Psoas muscle (tissue), 8 donors: ENCODE data around the gene ZSCAN1. TPM values are rescaled to one million over a fixed set of nuclear protein-coding genes. Genes with fewer than 3 reads are reported as not detected.

Source experiments
- ATAC-seq, 4 donors: fragments of 200-7000 bp; cut with Tn5 transposase; one replicate each; pipeline ENCODE4 v1.9.1; 2020; ENCODE audit warnings: moderate library complexity in 3 of 4, mild to moderate bottlenecking in 2 of 4
- DNase-seq, 2 donors: peaks; one replicate each; pipeline ENCODE4 v3.0.0-alpha.2; 2020
- H3K27ac ChIP-seq: fragments of 200-600 bp; one replicate; pipeline ENCODE4 v1.8.0; 2022
- H3K27me3 ChIP-seq, 3 donors: fragments of 200-600 bp in 1 of 3; one replicate each; pipeline versions ENCODE4 v1.6.1 to v1.8.0; 2013 to 2022; ENCODE audit warnings: low read length in 2 of 3, mild to moderate bottlenecking in 2 of 3, moderate library complexity in 1 of 3; ENCODE audit not compliant: insufficient read depth in 3 of 3
- H3K36me3 ChIP-seq, 2 donors: fragments of 200-600 bp in 1 of 2; one replicate each; pipeline versions ENCODE4 v1.6.1 to v1.8.0; 2013 to 2022; ENCODE audit warnings: low read depth in 1 of 2, mild to moderate bottlenecking in 1 of 2, moderate library complexity in 1 of 2; ENCODE audit not compliant: insufficient read depth in 1 of 2
- H3K4me1 ChIP-seq: fragments of 200-600 bp; one replicate; pipeline ENCODE4 v1.8.0; 2022
- H3K4me3 ChIP-seq: fragments of 200-600 bp; one replicate; pipeline ENCODE4 v1.8.0; 2022; ENCODE audit warnings: mild to moderate bottlenecking
- H3K9me3 ChIP-seq: fragments of 200-600 bp; one replicate; pipeline ENCODE4 v1.8.0; 2022
- CTCF ChIP-seq: fragments of 200-600 bp; IDR thresholded peaks from one replicate; pipeline ENCODE4 v1.8.0; 2022; ENCODE audit warnings: antibody characterized with exemption
- WGBS, 3 donors: extraction: QIAGEN DNeasy Blood & Tissue Kit; methylation state at CpG; one replicate each; pipeline versions ENCODE4 v1.1.6 to v1.1.7; 2013; 5-methylcytosine and 5-hydroxymethylcytosine counted together
- intact Hi-C, 2 donors: fragments of 100-400 bp; cut with DNase I; formaldehyde crosslinking; loops; one replicate each; pipeline versions ENCODE4 v1.11.0 to v1.14.2; 2022
- polyA plus RNA-seq, 3 donors: library from polyadenylated mRNA; stranded (reverse); fragments of 200-250 nt; gene quantifications; one replicate each; pipeline ENCODE4 v1.2.3, GENCODE V29; 2013
- total RNA-seq, 4 donors: library from RNA; stranded (reverse); fragmentation: NEBNext Ultra II Directional in 2 of 4; extraction: Animal tissue kit (Norgen Biotek cat#: 25700) in 2 of 4; gene quantifications; one replicate each; pipeline versions ENCODE4 v1.2.1 to v1.2.4, GENCODE V29; 2021 to 2023
- donor health status: healthy with polysubstance abuse.
- donor health status: DM: no; HTN: no; CAD: no; lungs with moderate emphysema.
- donor health status: Bipolar disorder and iron deficiency.
- donor health status: healthy.
- donor health status: DM: yes; HTN: yes; CAD: no.
- donor health status: DM: no; HTN: no; CAD: no.
- donor health status: DM: no; HTN: no; CAD: no.
- donor health status: DM: yes; HTN: yes; CAD: no.

Gene ZSCAN1
- total and polyA plus RNA-seq, 7 donors, result not detected

- no peaks in the 10 kb centered on the region for H3K4me1 ChIP-seq
- H3K36me3 ChIP-seq, result peaks cover 5 to 24% of the 10 kb centered on the region in 2 donors
- H3K4me3 ChIP-seq, result peak overlapping the region; percentile 44
- no peak overlapping the region for H3K27ac ChIP-seq
- H3K27me3 ChIP-seq, result peaks cover 0 to 17% (median 0%) of the 10 kb centered on the region in 3 donors
- WGBS, 3 donors, result 4 to 13% (median 13%) methylated on average over 40 to 41 of the region's 41 CpGs
- intact Hi-C loops, result loop anchor here in 1 of 2 donors (5.0 kb wide), 1 partner anchor 88 kb away; the partner anchor contains the start of gene ZSCAN18
- peak; percentile 68 to 85 (median 78) for ATAC-seq
- DNase-seq, result peak; percentile 76 to 77
- H3K9me3 ChIP-seq, result peaks cover 57% of the 10 kb centered on the region
- TF ChIP-seq CTCF, result no peak
Observed at GRCh38 chr19:58009666-58010301, 24.0 kb upstream of the ZSCAN1 start.

GRCh38 chr19:58010507-58010906 lies 23.3 kb upstream of the ZSCAN1 start:
- H3K36me3 ChIP-seq, result peaks cover 4 to 19% of the 10 kb centered on the region in 2 donors
- ATAC-seq (no peak), DNase-seq (no peak)
- H3K4me1 ChIP-seq, result no peaks in the 10 kb centered on the region
- peaks cover 0 to 17% (median 0%) of the 10 kb centered on the region in 3 donors for H3K27me3 ChIP-seq
- TF ChIP-seq CTCF, result no peak
- no peak overlapping the region for H3K27ac ChIP-seq
- 68 to 78% (median 77%) methylated on average over 22 of the region's 22 CpGs for WGBS, 3 donors
- no peak overlapping the region for H3K4me3 ChIP-seq
- intact Hi-C loops, result no loop called here
- H3K9me3 ChIP-seq, result peaks cover 51% of the 10 kb centered on the region

- H3K27me3 ChIP-seq, result peaks cover 0 to 17% (median 0%) of the 10 kb centered on the region in 3 donors
- 40 to 47% (median 47%) methylated on average over 5 of the region's 5 CpGs for WGBS, 3 donors
- TF ChIP-seq CTCF, result no peak
- H3K9me3 ChIP-seq, result peaks cover 28% of the 10 kb centered on the region
- H3K4me3 ChIP-seq, result no peak overlapping the region
- intact Hi-C loops, result no loop called here
- no peak for ATAC-seq
- H3K27ac ChIP-seq, result no peak overlapping the region
- no peaks in the 10 kb centered on the region for H3K36me3 ChIP-seq
- no peak for DNase-seq
- H3K4me1 ChIP-seq, result no peaks in the 10 kb centered on the region
Observed at GRCh38 chr19:58014141-58014540, 19.7 kb upstream of the ZSCAN1 start.

- no peaks in the 10 kb centered on the region for H3K36me3 ChIP-seq
- H3K27me3 ChIP-seq, result no peaks in the 10 kb centered on the region
- no peak overlapping the region for H3K27ac ChIP-seq
- H3K9me3 ChIP-seq, result peaks cover 15% of the 10 kb centered on the region
- H3K4me1 ChIP-seq, result no peaks in the 10 kb centered on the region
- WGBS, 3 donors, result 72 to 77% (median 76%) methylated on average over 7 of the region's 7 CpGs
- TF ChIP-seq CTCF, result no peak
- intact Hi-C loops, result loop anchor here in 1 of 2 donors (5.0 kb wide), 1 partner anchor 132 kb away; the partner anchor contains the start of gene ZNF329
- no peak overlapping the region for H3K4me3 ChIP-seq
- DNase-seq, result no peak
- ATAC-seq, result no peak
Observed at GRCh38 chr19:58020129-58020528, 13.7 kb upstream of the ZSCAN1 start.
